Skeletal muscle satellite cell (primary cell): ENCODE results near the gene SPRED2.

Source experiments
- H3K27me3 ChIP-seq: 2 replicates; pipeline ENCODE4 v1.7.0; 2013; ENCODE audit warnings: low read length; ENCODE audit not compliant: control insufficient read depth, insufficient read depth
- H3K36me3 ChIP-seq: 2 replicates; pipeline ENCODE4 v1.7.0; 2013; ENCODE audit warnings: mild to moderate bottlenecking, control low read depth, low read length; ENCODE audit not compliant: insufficient read depth
- H3K4me1 ChIP-seq: 2 replicates; pipeline ENCODE4 v1.7.0; 2013; ENCODE audit warnings: low read length; ENCODE audit not compliant: control insufficient read depth, insufficient read depth
- H3K4me2 ChIP-seq: 2 replicates; pipeline ENCODE4 v1.7.0; 2013; ENCODE audit warnings: mild to moderate bottlenecking, low read length
- H3K4me3 ChIP-seq: 2 replicates; pipeline ENCODE4 v1.7.0; 2013; ENCODE audit warnings: low read length
- H3K9ac ChIP-seq: 2 replicates; pipeline ENCODE4 v1.7.0; 2013; ENCODE audit warnings: mild to moderate bottlenecking, low read depth, low read length, moderate library complexity
- H3K9me3 ChIP-seq: replicated peaks from 2 replicates; pipeline ENCODE4 v1.7.0; 2013; ENCODE audit warnings: mild to moderate bottlenecking, control low read depth, low read length

SPRED2 gene

DNA sequence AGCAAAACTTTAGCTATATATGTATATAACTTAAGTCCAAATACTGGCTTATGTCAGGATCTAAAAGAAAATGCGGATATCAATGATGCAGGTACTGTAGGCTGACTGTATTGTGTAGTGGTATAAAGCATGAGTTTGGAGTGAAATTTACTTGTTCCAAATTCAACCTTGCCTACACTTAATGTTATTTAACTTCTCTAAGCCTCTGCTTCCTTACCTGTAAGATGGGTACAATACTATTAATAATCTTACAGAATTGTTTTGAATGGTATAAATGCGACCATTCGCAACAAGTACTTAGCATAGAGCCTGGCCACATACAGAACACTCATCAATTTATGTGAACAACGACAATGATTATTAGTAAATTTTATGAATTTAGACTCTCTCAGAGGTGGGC lies 62.4 kb downstream of the SPRED2 start:
- Histone ChIP-seq H3K4me2 (no peak overlapping the region), H3K27me3 (no peaks in the 10 kb centered on the region), H3K9me3 (no peaks in the 10 kb centered on the region), H3K4me1 (peaks cover 56% of the 10 kb centered on the region), H3K4me3 (no peak overlapping the region), H3K9ac (no peak overlapping the region), H3K36me3 (no peaks in the 10 kb centered on the region)

DNA sequence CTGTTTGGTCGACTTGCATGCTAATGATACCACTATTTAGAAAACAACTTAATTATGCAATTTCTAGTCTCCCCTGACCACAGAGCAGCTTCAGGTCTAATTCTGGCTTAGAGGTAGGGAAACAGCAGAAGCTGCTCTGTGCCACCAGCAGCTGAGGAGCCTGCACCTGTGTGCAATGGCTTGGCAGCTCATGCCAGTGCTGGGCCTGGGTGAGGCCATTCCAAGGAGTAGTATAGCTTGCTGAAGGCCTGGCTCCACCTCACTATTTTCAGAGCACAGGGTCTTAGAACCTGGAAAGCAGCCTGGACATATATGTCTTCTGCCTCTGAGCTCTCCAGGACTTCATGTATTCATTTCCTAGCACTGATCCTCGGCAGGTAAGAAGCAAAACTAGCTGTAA lies 62.8 kb downstream of the SPRED2 start:
- Histone ChIP-seq H3K27me3 (no peaks in the 10 kb centered on the region), H3K36me3 (no peaks in the 10 kb centered on the region), H3K4me1 (peaks cover 58% of the 10 kb centered on the region), H3K4me3 (no peak overlapping the region), H3K9ac (no peak overlapping the region), H3K9me3 (no peaks in the 10 kb centered on the region), H3K4me2 (no peak overlapping the region)

- no peaks in the 10 kb centered on the region for H3K27me3 ChIP-seq
- H3K36me3 ChIP-seq: no peaks in the 10 kb centered on the region
- H3K4me3 ChIP-seq: no peak overlapping the region
- H3K4me1 ChIP-seq: peaks cover 63% of the 10 kb centered on the region
- H3K9me3 ChIP-seq: no peaks in the 10 kb centered on the region
- H3K9ac ChIP-seq: no peak overlapping the region
- no peak overlapping the region for H3K4me2 ChIP-seq
Observed at GRCh38 chr2:65368468-65368867, 63.9 kb downstream of the SPRED2 start.

DNA sequence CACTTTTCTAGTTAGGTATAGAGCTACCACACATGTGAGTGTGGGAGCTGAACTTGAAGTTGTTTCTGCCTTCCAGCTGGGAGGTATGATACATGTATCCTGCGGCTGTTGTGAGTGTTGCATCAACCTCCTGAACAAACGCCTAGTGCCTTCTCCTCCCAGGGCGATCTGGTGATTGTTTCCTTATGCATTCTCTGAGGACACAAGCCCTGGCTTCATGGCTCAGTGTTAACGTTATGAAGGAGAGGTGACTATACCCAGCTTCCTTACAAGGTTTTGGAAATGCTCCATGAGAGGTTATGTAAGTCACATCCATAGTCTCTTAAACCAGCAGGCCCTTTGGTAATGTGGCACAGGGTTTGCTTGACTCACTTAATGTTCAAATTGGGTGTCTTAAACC lies 64.9 kb downstream of the SPRED2 start:
- peaks cover 58% of the 10 kb centered on the region for H3K4me1 ChIP-seq

DNA sequence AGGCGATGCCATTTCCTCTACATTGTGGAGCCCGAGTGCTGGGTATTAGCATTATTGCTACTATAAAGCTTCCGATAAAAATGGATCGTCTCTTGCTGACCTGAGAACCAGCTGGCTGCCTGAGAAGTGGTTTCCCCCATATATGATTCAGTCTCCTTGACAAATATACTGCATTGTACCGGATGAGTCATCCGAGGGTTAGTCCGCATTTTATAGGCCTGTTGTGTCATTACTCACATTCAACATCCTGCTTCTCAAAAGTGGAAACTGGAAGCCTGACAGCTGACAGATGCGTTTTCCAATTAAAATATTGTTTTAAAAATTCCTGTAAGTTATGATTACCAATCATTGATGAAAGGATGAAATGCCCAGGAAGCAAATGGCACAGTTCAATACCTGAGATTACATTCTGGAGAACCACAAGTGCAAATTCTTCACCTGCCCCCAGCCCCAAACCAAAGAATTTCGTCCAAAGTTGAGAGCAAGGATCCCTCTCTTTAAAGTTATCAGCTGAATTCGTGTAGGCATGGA lies 65.7 kb downstream of the SPRED2 start:
- Histone ChIP-seq H3K4me2 (peak overlapping the region; percentile 83), H3K27me3 (no peaks in the 10 kb centered on the region), H3K4me1 (peaks cover 64% of the 10 kb centered on the region), H3K4me3 (peak overlapping the region; percentile 63), H3K36me3 (no peaks in the 10 kb centered on the region), H3K9me3 (no peaks in the 10 kb centered on the region), H3K9ac (peak overlapping the region; percentile 68)

More for the DNA sequence above, 64.9 kb downstream of the SPRED2 start:
- no peaks in the 10 kb centered on the region for H3K36me3 ChIP-seq
- H3K4me3 ChIP-seq: no peak overlapping the region
- H3K9ac ChIP-seq: peak overlapping the region; percentile 50
- no peaks in the 10 kb centered on the region for H3K27me3 ChIP-seq
- H3K4me2 ChIP-seq: peak overlapping the region; percentile 71
- H3K9me3 ChIP-seq: no peaks in the 10 kb centered on the region

DNA sequence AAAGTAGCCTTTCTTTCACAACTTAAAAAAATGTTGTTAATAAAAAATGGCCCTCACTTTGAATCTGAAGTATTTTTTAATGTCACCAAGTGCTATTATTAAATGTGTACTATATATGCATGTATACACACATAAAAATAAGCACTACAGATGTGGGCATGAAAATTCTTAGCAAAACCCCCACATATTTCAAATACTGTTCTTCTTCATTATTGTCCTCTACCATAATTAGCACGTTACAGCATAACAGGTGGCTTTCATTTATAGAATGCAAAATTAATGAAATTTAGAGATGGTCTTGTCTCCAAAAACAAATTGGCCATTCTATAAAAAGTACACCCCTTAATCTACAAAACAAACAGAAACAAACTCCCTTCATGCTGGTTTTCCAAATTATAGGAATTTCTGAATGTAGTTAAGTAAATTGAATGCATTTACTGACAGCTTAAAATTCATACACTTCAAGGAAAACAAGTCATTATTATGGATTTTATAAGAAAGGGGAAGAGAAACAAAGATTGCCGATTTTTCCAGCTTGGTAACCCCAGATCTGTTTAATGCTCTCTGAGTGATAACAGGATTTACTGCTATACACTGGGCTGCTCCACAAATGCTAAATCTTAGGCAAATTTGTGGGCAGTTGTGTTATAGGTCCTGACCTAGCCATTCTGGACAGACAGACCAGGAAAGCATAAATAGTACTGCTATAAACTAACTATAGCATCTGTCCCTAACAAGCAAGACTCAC lies 67.2 kb downstream of the SPRED2 start:
- Histone ChIP-seq H3K9me3 (no peaks in the 10 kb centered on the region), H3K4me2 (peak overlapping the region; percentile 83), H3K4me3 (peak overlapping the region; percentile 63), H3K36me3 (no peaks in the 10 kb centered on the region), H3K9ac (peak overlapping the region; percentile 14), H3K4me1 (peaks cover 59% of the 10 kb centered on the region), H3K27me3 (no peaks in the 10 kb centered on the region)

GRCh38 chr2:65363879-65364666 lies 68.3 kb downstream of the SPRED2 start:
- Histone ChIP-seq H3K9me3 (no peaks in the 10 kb centered on the region), H3K4me2 (no peak overlapping the region), H3K36me3 (no peaks in the 10 kb centered on the region), H3K4me3 (no peak overlapping the region), H3K27me3 (no peaks in the 10 kb centered on the region), H3K4me1 (peaks cover 69% of the 10 kb centered on the region), H3K9ac (no peak overlapping the region)

- H3K4me2 ChIP-seq: peak overlapping the region; percentile 27
- peak overlapping the region; percentile 36 for H3K9ac ChIP-seq
- peaks cover 70% of the 10 kb centered on the region for H3K4me1 ChIP-seq
- no peak overlapping the region for H3K4me3 ChIP-seq
- H3K27me3 ChIP-seq: no peaks in the 10 kb centered on the region
- H3K36me3 ChIP-seq: no peaks in the 10 kb centered on the region
- H3K9me3 ChIP-seq: no peaks in the 10 kb centered on the region
Observed at GRCh38 chr2:65361623-65362022, 70.8 kb downstream of the SPRED2 start.

GRCh38 chr2:65360441-65360840 lies 72.0 kb downstream of the SPRED2 start:
- Histone ChIP-seq H3K4me1 (peaks cover 61% of the 10 kb centered on the region), H3K9ac (no peak overlapping the region), H3K36me3 (no peaks in the 10 kb centered on the region), H3K4me3 (no peak overlapping the region), H3K27me3 (no peaks in the 10 kb centered on the region), H3K4me2 (no peak overlapping the region), H3K9me3 (no peaks in the 10 kb centered on the region)

- no peaks in the 10 kb centered on the region for H3K27me3 ChIP-seq
- peak overlapping the region; percentile 41 for H3K4me2 ChIP-seq
- H3K36me3 ChIP-seq: no peaks in the 10 kb centered on the region
- no peak overlapping the region for H3K4me3 ChIP-seq
- H3K9ac ChIP-seq: peak overlapping the region; percentile 9
- H3K9me3 ChIP-seq: no peaks in the 10 kb centered on the region
- peaks cover 56% of the 10 kb centered on the region for H3K4me1 ChIP-seq
Observed at GRCh38 chr2:65358678-65359400, 73.6 kb downstream of the SPRED2 start.

- no peaks in the 10 kb centered on the region for H3K9me3 ChIP-seq
- no peak overlapping the region for H3K9ac ChIP-seq
- H3K4me1 ChIP-seq: peaks cover 55% of the 10 kb centered on the region
- no peak overlapping the region for H3K4me2 ChIP-seq
- no peaks in the 10 kb centered on the region for H3K36me3 ChIP-seq
- no peak overlapping the region for H3K4me3 ChIP-seq
- no peaks in the 10 kb centered on the region for H3K27me3 ChIP-seq
Observed at GRCh38 chr2:65357959-65358294, 74.5 kb downstream of the SPRED2 start.
